A673 (cell line): ENCODE results near the gene S100B. TPM values are rescaled to one million over a fixed set of nuclear protein-coding genes. Genes with fewer than 3 reads are reported as not detected.

ENCODE experiments used
- BruUV-seq: library from RNA; stranded (reverse); fragments of 400-500 nt; replicated peaks from 2 replicates; lab custom pipeline; 2021; lab: Mats Ljungman, UMichigan
- CTCF ChIA-PET: fragments of 300-600 bp; sonication (Branson Sonifier 250); formaldehyde crosslinking; loops from one replicate; lab custom pipeline; 2022; ENCODE audit warnings: antibody characterized with exemption; lab: Charles Lee
- POLR2A ChIA-PET: fragments of 300-600 bp; sonication (Branson Sonifier 250); formaldehyde crosslinking; loops from one replicate; lab custom pipeline; 2022; ENCODE audit warnings: antibody characterized with exemption; ENCODE audit not compliant: low non-redundant PET; lab: Charles Lee
- DNase-seq: peaks from one replicate; pipeline ENCODE4 v3.0.0-alpha.2; 2015; ENCODE audit warnings: low spot score
- H3K27ac ChIP-seq: fragments of 200-600 bp; sonication (generic); 2 replicates; pipeline ENCODE4 v1.5.1; 2016; ENCODE audit warnings: mixed run types, low read depth, mild to moderate bottlenecking, mixed read lengths, antibody characterized with exemption, low read length; ENCODE audit not compliant: poor library complexity, severe bottlenecking
- H3K27me3 ChIP-seq: fragments of 200-600 bp; sonication (generic); replicated peaks from 2 replicates; pipeline ENCODE4 v1.6.1; 2017; ENCODE audit warnings: mixed run types, low read depth, mild to moderate bottlenecking, mixed read lengths, antibody characterized with exemption, low read length; ENCODE audit not compliant: insufficient read depth, poor library complexity
- H3K36me3 ChIP-seq: fragments of 200-600 bp; sonication (generic); 2 replicates; pipeline ENCODE4 v1.6.1; 2016; ENCODE audit warnings: mixed run types, mild to moderate bottlenecking, mixed read lengths, antibody characterized with exemption, low read length; ENCODE audit not compliant: insufficient read depth, poor library complexity, severe bottlenecking
- H3K4me1 ChIP-seq: fragments of 200-600 bp; sonication (generic); 2 replicates; pipeline ENCODE4 v1.6.1; 2017; ENCODE audit warnings: mixed run types, mild to moderate bottlenecking, mixed read lengths, antibody characterized with exemption, low read length; ENCODE audit not compliant: insufficient read depth, poor library complexity, severe bottlenecking
- H3K4me3 ChIP-seq: fragments of 200-600 bp; sonication (generic); 2 replicates; pipeline ENCODE4 v1.5.1; 2016; ENCODE audit warnings: low read depth, mixed run types, mild to moderate bottlenecking, mixed read lengths, low read length; ENCODE audit not compliant: poor library complexity, severe bottlenecking
- H3K9me3 ChIP-seq: fragments of 200-600 bp; sonication (generic); 2 replicates; pipeline ENCODE4 v1.6.1; 2016; ENCODE audit warnings: mixed run types, low read depth, mild to moderate bottlenecking, mixed read lengths, antibody characterized with exemption, low read length; ENCODE audit not compliant: poor library complexity, severe bottlenecking
- EZH2 ChIP-seq: fragments of 200-600 bp; sonication (generic); IDR thresholded peaks from 2 replicates; pipeline ENCODE4 v1.6.1; 2017; ENCODE audit warnings: borderline replicate concordance, low read depth, mild to moderate bottlenecking, mixed read lengths, antibody characterized with exemption, low read length; ENCODE audit not compliant: poor library complexity, severe bottlenecking
- intact Hi-C: fragments of 100-400 bp; cut with micrococcal nuclease; formaldehyde crosslinking; loops from one replicate; pipeline ENCODE4 v1.10.0; 2022; ENCODE audit not compliant: unreplicated experiment
- total RNA-seq: library from RNA; stranded (reverse); gene quantifications from 2 replicates; pipeline ENCODE4 v1.2.3, GENCODE V29; 2021
- TF ChIP-seq, protein P1 (sequence below): fragments of 300-800, 200-600 bp; sonication (generic); conservative IDR thresholded peaks from 2 replicates; pipeline ENCODE4 v1.5.1; 2017; ENCODE audit warnings: low read depth, mild to moderate bottlenecking, antibody characterized with exemption, low read length, moderate library complexity, mixed read lengths

The S100B gene
- total RNA-seq, 1 experiment from 2014 or later: not detected

GRCh38 chr21:46627726-46628125 is 22.8 kb upstream of the S100B start:
- BruUV-seq: no TSS peak
- ChIA-PET POLR2A (no interaction called here), CTCF (no interaction called here)
- Histone ChIP-seq H3K4me3 (no peak overlapping the region), H3K27me3 (no peaks in the 10 kb centered on the region), H3K27ac (no peak overlapping the region), H3K9me3 (peaks cover 12% of the 10 kb centered on the region), H3K4me1 (no peaks in the 10 kb centered on the region), H3K36me3 (no peaks in the 10 kb centered on the region)
- DNase-seq: no peak
- TF ChIP-seq EZH2: no peak
- TF ChIP-seq, protein P1, sequence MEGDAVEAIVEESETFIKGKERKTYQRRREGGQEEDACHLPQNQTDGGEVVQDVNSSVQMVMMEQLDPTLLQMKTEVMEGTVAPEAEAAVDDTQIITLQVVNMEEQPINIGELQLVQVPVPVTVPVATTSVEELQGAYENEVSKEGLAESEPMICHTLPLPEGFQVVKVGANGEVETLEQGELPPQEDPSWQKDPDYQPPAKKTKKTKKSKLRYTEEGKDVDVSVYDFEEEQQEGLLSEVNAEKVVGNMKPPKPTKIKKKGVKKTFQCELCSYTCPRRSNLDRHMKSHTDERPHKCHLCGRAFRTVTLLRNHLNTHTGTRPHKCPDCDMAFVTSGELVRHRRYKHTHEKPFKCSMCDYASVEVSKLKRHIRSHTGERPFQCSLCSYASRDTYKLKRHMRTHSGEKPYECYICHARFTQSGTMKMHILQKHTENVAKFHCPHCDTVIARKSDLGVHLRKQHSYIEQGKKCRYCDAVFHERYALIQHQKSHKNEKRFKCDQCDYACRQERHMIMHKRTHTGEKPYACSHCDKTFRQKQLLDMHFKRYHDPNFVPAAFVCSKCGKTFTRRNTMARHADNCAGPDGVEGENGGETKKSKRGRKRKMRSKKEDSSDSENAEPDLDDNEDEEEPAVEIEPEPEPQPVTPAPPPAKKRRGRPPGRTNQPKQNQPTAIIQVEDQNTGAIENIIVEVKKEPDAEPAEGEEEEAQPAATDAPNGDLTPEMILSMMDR: no peak
- intact Hi-C loops: no loop called here

- CTCF ChIA-PET: no interaction called here
- intact Hi-C loops: no loop called here
- POLR2A ChIA-PET: no interaction called here
- no TSS peak for BruUV-seq
- Histone ChIP-seq H3K36me3 (no peaks in the 10 kb centered on the region), H3K4me1 (no peaks in the 10 kb centered on the region), H3K9me3 (peaks cover 12% of the 10 kb centered on the region), H3K4me3 (no peak overlapping the region), H3K27me3 (no peaks in the 10 kb centered on the region), H3K27ac (no peak overlapping the region)
- no peak for TF ChIP-seq EZH2
- TF ChIP-seq, protein P1: no peak
- no peak for DNase-seq
These were observed 22.2 kb upstream of the S100B start for GRCh38 chr21:46626975-46627501.

GRCh38 chr21:46626536-46626935 is 21.7 kb upstream of the S100B start:
- CTCF ChIA-PET: no interaction called here
- intact Hi-C loops: no loop called here
- no TSS peak for BruUV-seq
- no peaks in the 10 kb centered on the region for H3K36me3 ChIP-seq
- no peak overlapping the region for H3K27ac ChIP-seq
- no peaks in the 10 kb centered on the region for H3K4me1 ChIP-seq
- H3K9me3 ChIP-seq: peaks cover 12% of the 10 kb centered on the region
- TF ChIP-seq EZH2: no peak
- TF ChIP-seq, protein P1: no peak
- H3K4me3 ChIP-seq: no peak overlapping the region
- POLR2A ChIA-PET: no interaction called here
- H3K27me3 ChIP-seq: no peaks in the 10 kb centered on the region
- no peak for DNase-seq
